ENCODE measurements around the gene GFOD2. TPM values are rescaled to one million over a fixed set of nuclear protein-coding genes. Genes with fewer than 3 reads are reported as not detected.

GFOD2 gene
- total and polyA plus RNA-seq, 2 of the 13 experiments (the other 11 are each of a cell fraction or from before 2014, with no cell fraction given) = 11.1 to 17.2 TPM

- TF ChIP-seq NR0B2 (CRISPR knock-in tag; IDR thresholded peaks at IDR 0.05) = 0 out of 2 replicates have a peak, but pooled peaks have one; percentile 76
- TF ChIP-seq, protein P1, sequence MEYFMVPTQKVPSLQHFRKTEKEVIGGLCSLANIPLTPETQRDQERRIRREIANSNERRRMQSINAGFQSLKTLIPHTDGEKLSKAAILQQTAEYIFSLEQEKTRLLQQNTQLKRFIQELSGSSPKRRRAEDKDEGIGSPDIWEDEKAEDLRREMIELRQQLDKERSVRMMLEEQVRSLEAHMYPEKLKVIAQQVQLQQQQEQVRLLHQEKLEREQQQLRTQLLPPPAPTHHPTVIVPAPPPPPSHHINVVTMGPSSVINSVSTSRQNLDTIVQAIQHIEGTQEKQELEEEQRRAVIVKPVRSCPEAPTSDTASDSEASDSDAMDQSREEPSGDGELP (IDR thresholded peaks at IDR 0.05; ENCODE audit: borderline replicate concordance, low read depth) = peak; percentile 16; the same call in 1 of the 2 replicates
- TF ChIP-seq ATF7 (IDR thresholded peaks at IDR 0.05) = peak; percentile 86
- TF ChIP-seq ATF7 (CRISPR knock-in tag; IDR thresholded peaks at IDR 0.05) = no peak
- TF ChIP-seq GMEB1 (CRISPR knock-in tag; IDR thresholded peaks at IDR 0.05; ENCODE audit: borderline replicate concordance) = peak; percentile 94
- TF ChIP-seq ZNF121 (CRISPR knock-in tag; IDR thresholded peaks at IDR 0.05) = no peak
- no peak for TF ChIP-seq ZNF430 (CRISPR knock-in tag; IDR thresholded peaks at IDR 0.05)
- TF ChIP-seq GABPA (IDR thresholded peaks at IDR 0.05; ENCODE audit: low read depth, low read length) = no peak
- TF ChIP-seq GABPA (CRISPR knock-in tag; IDR thresholded peaks at IDR 0.05; ENCODE audit: low read depth) = peak; percentile 58
- peak; percentile 10; the same call in 1 of the 2 replicates for TF ChIP-seq ZNF281 (CRISPR knock-in tag; IDR thresholded peaks at IDR 0.05; ENCODE audit: borderline replicate concordance)
- TF ChIP-seq POLR2AphosphoS2 (IDR thresholded peaks at IDR 0.05; ENCODE audit: low read depth, low read length) = no peak
- TF ChIP-seq ZNF329 (CRISPR knock-in tag; IDR thresholded peaks at IDR 0.05; ENCODE audit: low read depth) = peak; percentile 71; the same call in 1 of the 2 replicates
- TF ChIP-seq NFYC (CRISPR knock-in tag; IDR thresholded peaks at IDR 0.05) = peak; percentile 69
- 0 out of 2 replicates have a peak, but pooled peaks have one; percentile 1 for TF ChIP-seq NRL (CRISPR knock-in tag; IDR thresholded peaks at IDR 0.05; ENCODE audit: borderline replicate concordance)
- TF ChIP-seq ZNF891 (CRISPR knock-in tag; IDR thresholded peaks at IDR 0.05) = peak; percentile 59; the same call in 1 of the 2 replicates
- TF ChIP-seq POLR2G (IDR thresholded peaks at IDR 0.05; ENCODE audit: low read depth, low read length) = no peak; the same call in 1 of the 2 replicates
- no peak for TF ChIP-seq ZNF446 (CRISPR knock-in tag; IDR thresholded peaks at IDR 0.05)
- TF ChIP-seq CCDC6 (CRISPR knock-in tag; IDR thresholded peaks at IDR 0.05) = 0 out of 2 replicates have a peak, but pooled peaks have one; percentile 9
- 0 out of 2 replicates have a peak, but pooled peaks have one; percentile 73 for TF ChIP-seq ZNF749 (CRISPR knock-in tag; IDR thresholded peaks at IDR 0.05; ENCODE audit: borderline replicate concordance)
- 0 out of 2 replicates have a peak, but pooled peaks have one; percentile 7 for TF ChIP-seq SNAPC2 (CRISPR knock-in tag; IDR thresholded peaks at IDR 0.05)
- TF ChIP-seq MAZ (IDR thresholded peaks at IDR 0.05; ENCODE audit: borderline replicate concordance, low read depth, low read length) = peak; percentile 39; the same call in 1 of the 2 replicates
- peak; percentile 48; the same call in 1 of the 2 replicates for TF ChIP-seq MAZ (CRISPR knock-in tag; IDR thresholded peaks at IDR 0.05; ENCODE audit: low read depth)
- 0 out of 2 replicates have a peak, but pooled peaks have one; percentile 2 for TF ChIP-seq ZNF292 (CRISPR knock-in tag; IDR thresholded peaks at IDR 0.05; ENCODE audit: borderline replicate concordance, low read depth)
- TF ChIP-seq ZNF879 (CRISPR knock-in tag; IDR thresholded peaks at IDR 0.05) = peak; percentile 48; the same call in 1 of the 2 replicates
Observed at GRCh38 chr16:67660564-67661028, 58.5 kb downstream of the GFOD2 start, which contains the start of gene PARD6A (continued).
